Stimulated activated CD4-positive, alpha-beta T cell treated with anti-CD3 and anti-CD28 coated beads, Interleukin-4, amount 100 ng/mL, for 4 hours (primary cell): ENCODE measurements around the gene MPST.
"Not testable (repeated sequence)": the region's sequence is repeated elsewhere in the genome, so short reads cannot be mapped to it uniquely, and the experiment has no call there.

Source experiments
- DNase-seq, 2 experiments: peaks; one replicate each; pipeline ENCODE4 v3.0.0-alpha.2; 2020

The MPST gene

DNA sequence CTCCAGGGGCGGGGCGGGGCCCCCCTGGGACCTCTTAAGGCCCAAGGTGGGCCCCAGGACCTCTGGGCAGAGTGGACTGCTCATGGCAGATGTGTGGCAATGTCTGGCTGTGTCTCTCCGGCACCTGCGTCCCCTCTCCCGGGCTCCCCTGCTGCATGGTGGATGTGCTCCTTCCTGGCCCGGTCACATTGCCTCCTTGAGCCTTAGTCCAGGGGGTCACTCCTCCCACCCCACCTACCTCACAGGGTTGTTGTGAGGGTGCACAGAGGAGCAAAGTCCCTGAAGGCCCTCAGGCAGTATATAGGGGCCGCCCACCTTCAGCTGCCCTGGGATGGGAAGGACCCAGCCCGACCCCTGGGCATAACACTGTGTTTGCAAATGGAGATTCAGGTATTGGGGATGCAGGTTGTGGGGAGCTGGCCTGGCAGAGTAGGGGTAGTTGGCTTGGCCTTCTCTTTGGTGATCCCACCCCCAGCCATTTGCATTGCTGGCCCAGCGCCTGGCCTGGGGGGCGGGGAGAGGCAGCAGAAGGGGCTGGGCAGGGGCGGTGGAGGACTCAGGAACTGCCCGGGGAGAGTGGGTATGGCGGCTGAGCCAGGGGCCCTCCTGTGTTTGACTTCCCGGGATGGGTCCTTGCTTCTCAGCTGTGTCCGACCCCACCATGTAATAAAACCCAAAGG is 43.3 kb downstream of the MPST start:
- DNase-seq = no peak

DNA sequence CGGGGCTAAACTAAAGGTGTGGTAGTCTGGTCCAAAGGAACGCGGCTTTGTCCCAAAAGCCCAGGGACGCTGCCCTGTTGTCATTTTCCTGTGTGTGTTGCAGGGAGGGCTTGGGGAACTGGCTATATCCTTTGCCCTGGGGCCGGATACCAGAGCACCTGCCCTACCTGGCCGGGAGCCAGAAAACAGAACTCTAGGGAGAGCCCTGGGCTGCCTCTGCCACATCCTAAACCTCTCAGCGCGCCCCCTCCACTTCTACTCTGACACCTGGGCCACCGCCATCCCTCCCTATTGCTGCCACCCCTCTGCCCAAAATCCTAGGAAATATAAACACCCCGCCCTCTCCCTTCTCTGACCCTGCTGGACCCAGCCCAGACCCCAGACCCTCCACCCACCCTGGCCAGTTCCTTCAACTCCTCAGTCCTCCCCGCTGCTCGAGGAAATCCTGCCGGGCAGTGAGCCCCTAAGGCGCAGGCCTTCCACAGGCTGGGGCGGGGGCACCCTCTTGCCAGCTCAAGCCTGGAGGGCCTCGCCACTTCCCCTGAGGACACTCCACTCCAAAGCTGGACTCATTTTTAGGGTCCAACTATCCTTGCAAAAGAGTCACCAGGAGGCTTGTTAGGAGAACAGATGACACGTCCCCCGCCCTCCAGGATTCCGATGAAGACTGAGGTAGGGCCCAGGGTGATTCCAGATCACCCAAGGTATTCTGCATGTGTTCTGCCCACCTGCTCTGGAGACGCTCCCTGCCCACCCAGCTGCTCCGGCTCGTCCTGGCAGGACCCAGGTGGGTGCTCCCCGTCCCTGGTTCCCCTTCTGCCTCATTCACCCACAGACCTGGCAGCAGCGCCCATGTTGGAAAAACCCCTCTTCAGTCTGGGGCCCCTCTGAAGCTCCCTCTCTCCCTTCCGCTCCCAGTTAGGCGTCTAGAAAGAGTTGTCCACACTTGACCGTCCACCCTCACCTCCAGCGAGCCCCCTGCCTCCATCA is 44.2 kb downstream of the MPST start:
- no peak for DNase-seq

DNA sequence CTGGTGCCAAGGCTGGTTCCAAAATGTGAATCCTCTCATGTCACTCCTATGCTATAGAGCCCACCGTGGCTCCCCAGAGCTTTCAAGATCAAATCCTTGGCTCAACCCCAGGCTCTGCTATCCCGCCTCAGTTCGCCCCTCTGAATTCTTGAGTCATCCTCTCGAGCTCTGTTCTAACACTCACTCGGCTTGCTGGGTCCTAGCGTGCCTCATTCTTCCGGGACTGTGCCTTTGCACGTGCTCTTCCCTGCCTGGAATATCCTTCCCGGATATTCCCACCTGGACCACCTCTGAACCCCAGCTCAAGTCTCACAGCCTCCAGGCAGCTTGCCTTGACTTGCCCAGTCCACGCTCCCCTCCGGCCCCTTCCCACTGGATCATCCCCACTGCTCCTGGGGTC is 45.0 kb downstream of the MPST start:
- no peak for DNase-seq

DNA sequence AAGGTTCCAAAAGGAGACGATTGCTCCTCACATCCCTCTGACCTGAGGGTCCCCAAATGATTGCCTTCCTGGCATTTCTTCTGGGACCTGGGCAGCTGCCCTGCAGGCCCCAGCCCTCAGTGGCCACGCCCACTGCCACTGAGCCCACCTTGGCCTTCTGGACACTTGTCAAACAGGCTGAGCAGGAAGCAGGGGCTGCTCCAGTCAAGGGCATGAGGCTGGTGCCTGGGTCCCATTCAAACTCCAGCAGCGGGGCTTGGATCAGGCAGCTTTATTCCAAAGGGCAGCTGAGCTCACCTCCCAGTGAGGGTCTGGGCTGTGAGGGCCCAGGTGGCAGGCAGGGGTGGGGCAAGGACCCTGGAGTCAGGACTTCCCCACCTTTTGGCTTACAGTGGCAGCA is 45.6 kb downstream of the MPST start:
- DNase-seq = no peak

DNA sequence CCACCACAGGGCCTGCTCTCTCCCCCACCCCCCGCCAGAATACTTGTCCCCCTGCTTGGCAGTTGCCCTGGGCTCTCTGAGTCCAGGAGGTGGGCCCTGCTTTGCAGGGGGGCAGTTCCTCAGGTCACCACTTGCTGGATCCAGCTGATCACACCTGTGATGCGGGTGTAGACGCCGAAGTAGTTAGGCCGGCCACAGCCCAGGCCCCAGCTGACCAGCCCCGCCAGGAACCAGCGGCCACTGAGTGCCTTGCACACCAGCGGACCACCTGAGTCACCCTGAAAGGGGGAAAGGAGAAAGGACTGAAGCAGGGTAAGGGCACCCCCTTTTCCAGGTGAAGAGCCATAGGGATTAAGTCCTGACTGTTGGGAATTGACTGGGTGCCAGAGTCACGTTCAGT is 46.4 kb downstream of the MPST start:
- no peak for DNase-seq

DNA sequence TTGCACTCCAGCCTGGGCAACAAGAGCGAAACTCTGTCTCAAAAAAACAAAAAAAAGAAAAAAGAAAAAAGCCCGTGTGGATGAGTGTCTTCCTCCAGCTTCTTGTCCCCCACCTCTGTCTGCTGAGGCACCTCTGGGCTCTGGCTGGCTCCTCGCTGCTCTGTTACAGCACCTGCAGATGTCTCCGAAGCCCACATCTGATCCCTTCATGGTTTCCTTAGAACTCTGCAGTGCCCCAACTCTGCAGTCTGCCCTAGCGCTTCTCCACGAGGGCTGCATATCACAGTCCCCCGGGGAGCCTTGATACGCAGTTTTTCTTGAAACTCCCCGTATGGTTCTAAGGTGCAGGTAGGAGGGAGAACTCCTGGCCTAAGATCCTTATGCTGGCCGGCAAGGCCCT is 47.9 kb downstream of the MPST start:
- DNase-seq = no peak

DNA sequence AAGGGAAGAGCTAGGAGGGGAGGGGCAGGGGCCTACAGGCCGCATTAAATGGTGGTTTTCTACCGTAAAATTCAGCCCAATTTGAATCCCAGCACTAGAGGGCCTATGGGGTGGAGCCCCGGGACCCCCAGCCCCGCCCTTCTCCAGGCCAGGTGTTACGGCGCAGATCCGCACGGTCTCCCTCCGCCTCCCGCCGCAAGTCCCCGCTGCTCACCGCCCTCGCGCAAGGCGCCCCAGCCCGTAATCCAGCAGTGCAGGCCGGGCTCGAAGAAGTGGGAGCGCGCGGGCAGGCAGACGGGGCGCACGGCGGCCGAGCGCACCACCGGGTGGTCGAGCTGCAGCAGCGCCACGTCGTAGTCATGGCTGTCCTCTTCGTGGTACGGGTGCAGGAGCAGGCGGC is 49.3 kb downstream of the MPST start:
- DNase-seq = no peak

DNA sequence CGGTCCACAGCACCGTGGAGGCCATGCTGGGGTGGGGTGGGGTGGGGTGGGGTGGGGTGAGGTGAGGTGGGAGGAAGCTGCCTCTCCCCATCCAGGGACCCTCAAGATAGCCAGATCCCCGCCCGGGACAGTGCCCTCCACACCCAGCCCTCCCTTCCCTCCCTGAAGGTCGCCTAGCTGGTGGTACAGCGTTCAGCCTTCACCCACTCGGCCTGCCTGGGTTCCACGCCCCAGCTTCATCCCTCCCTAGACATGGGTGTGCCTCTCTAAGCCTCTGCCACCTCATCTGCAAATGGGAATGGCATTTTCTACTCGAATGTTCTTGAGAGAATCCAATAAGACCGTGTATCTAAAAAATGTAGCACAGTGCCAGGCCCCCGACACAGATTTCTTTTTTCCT is 49.8 kb downstream of the MPST start:
- no peak for DNase-seq

DNA sequence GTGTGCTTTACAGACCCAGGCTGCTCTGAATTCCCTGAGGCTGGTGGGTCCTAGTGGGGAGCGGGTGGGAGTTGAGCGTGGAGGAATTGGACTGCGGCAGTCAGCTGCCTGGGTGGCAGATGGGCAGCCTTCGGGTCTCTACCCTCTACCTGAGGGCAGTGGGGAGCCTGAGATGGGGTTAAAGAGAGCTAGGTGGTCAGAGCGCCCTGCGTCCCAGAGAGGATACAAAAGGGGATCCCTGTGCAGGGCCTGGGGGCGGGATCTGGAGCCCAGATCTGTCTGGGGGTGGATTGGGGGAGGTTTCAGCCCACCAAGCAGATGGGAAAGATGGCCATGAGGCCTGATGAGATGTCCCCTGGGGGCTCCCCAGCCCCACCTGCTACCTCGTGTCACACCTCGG is 50.2 kb downstream of the MPST start:
- DNase-seq = no peak

DNA sequence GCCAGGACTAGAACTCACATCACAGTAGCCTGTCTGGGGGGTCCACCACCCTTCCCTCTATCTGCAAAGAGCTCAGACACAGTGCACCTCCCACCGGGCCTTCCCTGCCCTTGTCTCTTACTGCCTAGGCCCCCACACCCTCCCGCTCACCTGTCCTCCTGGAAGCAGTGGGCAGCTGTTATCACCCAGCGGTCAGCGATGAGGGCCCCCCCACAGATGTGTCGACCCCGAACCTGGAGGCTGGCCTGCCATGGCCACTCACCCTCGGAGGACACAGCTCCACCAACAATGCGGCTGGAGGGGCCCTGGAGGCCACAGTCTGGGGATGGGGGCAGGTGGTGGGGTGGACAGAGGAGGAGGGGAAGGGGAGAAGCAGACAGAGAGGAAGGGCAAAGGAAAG is 50.8 kb downstream of the MPST start:
- no peak for DNase-seq

DNA sequence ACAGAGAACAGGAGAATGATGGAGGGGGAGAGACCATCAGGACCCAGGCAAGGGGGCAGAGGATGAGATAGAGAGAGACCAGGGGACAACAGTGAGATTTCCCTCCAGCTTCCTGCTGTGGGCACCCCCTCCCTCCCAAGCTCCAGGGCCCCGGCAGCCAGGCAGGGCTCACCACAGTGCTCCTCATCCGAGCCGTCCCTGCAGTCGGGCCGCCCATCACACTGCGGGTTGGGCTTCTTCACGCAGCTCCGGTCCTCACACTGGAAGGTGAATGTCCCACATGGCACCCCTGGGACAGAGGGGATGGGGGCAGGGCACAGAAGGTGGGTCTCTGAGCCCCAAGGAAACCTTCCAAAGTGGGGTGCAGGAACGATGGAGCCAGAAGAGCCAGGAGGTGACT is 51.2 kb downstream of the MPST start:
- DNase-seq = no peak

DNA sequence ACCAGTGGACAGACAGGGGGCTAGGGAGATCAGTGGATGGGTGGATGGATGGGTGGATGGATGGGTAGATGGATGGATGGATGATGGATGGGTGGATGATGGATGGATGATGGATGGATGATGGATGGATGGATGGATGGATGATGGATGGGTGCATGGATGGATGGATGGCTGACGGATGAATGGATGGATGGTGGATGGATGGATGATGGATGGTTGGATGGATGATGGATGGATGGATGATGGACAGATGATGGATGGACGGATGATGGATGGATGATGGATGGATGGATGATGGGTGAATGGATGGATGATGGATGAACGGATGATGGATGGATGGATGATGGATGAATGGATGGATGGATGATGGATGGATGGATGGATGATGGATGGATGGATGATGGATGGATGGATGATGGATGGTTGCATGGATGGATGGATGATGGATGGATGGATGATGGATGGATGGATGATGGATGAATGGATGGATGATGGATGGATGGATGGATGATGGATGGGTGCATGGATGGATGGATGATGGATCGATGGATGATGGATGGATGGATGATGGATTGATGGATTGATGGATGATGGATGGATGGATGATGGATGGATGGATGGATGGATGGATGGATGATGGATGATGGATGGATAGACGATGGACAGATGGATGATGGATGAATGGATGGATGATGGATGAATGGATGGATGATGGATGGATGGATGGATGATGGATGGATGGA is 52.5 kb downstream of the MPST start:
- not testable (repeated sequence) for DNase-seq

DNA sequence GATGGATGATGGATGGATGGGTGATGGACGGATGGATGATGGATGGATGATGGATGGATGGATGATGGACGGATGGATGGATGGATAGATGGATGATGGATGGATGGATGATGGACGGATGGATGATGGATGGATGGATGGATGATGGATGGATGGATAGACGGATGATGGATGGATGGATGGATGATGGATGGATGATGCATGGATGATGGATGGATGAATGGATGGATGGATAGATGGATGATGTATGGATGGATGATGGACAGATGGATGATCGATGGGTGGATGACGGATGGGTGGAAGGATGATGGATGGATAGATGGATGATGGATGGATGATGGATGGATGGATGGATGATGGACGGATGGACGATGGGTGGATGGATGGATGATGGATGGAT is 53.1 kb downstream of the MPST start:
- DNase-seq = no peak

DNA sequence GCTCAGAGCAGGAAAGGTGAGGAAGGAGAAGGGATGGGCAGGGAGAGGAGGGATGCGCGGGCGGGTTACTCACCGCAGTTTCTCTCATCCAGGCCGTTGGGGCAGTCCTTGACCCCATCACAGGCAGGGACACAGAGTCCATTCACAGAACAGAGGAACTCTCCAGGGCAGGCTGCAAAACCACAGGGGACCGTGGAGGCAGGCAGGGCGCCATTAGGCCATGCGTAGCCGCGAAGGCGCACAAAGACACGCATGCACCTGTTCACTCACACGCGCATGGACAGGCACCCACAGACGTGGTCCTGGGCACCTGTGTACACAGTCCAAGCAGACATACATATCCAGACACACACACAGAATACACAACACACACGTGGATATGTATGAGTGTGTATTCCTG is 55.0 kb downstream of the MPST start:
- no peak for DNase-seq

DNA sequence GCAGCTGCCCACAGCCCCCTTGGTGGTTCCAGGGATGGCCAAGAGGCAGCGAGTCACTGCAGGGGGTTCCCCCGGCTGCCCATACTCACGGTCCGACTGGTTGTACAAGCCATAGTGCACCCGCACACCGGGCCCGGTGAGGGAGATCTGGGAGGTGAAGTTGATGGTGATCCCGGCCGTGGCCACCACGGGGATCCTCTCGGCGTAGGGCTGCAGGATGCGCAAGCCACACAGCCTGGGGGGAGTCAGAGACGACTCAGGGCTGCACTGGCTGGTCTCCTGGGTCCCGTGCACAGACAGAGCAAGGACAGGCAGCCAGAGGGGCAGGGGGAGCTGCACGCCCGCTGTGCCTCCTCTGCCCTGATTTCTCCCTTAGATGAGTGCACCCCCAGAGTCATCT is 55.5 kb downstream of the MPST start:
- no peak for DNase-seq

DNA sequence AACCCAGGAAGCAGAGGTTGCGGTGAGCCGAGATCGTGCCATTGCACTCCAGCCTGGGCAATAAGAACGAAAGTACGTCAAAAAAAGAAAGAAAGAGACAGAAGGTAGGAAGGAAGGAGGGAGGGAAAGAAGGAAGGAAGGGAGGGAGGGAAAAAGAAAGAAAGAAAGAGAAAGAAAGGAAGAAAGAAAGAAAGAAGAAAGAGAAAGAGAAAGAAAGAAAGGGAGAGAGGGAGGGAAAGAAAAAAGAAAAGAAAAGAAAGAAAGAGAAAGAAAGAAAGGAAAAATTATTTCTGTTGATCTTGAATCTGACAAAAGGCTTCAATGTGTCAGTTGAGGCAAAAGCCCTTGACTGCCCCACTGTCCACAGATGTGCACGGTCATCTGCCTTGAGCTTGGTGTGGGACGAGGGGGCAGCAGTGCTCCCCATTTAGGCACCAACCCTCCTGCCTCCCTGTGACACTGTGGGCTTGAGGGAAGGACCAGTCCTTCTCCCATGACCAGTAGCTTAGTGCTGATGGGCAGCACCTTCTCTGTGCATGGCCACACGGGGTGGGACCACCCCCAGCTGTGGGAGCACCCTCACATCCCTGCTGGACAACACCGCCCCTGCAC is 56.4 kb downstream of the MPST start:
- DNase-seq = no peak

DNA sequence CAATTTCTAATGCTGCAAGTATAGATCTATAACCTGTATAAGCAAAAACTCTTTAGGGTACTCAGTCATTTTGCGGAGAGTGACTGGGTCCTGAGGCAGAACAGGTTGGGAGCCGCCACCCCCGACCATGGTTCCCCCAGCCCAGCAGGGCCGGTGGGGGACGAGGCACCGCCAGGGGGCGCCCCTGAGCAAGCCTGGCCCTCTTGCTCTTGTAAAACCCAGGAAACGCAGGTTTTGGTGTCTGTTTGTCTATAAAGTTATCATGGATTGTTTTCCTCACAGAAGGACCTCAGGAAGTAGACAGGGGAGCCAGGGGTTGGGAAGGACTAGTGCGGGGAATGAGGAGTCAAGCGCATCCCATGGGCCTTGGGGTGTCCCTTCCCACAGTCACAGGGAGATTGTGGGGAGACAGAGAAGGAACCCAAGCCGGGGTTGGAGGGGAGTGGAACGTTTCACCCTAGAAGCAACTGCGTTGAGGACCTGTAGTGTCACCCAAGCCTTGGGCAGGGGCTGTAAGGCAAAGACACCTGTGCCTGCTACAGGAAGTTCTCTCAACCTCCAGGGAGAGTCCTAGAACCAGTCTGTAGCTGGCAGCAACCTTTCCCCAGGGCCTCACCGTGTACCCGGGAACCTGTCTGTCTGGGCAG is 58.4 kb downstream of the MPST start:
- DNase-seq = peak; percentile 78 to 92

DNA sequence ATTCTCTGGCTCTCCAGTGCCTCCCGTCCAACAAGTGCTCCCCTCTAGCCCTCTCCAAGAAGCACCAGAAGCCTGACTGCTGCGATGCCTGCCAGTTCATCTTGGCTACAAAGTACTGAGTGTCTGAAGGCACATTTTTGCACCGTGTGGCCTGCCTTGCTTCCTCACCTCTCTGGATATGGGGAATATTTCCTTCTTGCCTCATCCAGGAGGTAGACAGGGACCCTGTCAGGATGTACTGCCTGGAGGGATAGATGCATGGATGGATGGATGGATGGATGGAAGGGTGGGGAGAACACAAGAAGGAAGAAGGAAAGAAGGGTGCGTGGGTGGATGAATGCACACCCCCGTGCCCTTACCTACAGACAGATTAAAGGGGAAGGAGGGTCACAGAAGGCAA is 59.6 kb downstream of the MPST start:
- no peak for DNase-seq
